ENCODE measurements around the gene POMT2. TPM values are rescaled to one million over a fixed set of nuclear protein-coding genes. Genes with fewer than 3 reads are reported as not detected.
"Not testable (repeated sequence)": the region's sequence is repeated elsewhere in the genome, so short reads cannot be mapped to it uniquely, and the experiment has no call there.

The POMT2 gene
- total and polyA plus RNA-seq, 2 donors (not counting 1 experiment from before 2014, with no cell fraction given) = 9.6 to 11.0 TPM

DNA sequence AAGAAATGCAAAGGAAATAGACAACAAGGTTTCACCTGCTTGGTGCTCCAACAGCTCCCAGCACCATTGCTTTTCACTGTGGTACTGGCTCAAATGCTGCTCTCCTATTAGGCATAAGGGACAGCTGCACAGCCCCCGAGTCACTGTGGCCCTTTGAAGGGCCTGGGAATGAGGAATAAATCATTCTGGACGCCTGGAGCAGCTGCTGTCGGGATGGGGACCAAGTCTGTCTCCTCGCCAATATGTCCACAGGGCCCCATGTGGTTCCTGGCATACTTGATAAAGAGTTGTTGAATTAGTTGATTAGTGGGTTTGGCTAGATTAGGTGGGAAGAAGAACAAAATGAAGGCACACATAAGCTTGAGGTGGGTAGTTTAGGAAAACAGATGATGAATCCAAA is 36.6 kb downstream of the POMT2 start:
- Histone ChIP-seq H3K79me2 (ENCODE audit: control insufficient read depth, insufficient read depth, low read length) (no peaks in the 10 kb centered on the region), H3K36me3 (ENCODE audit: control insufficient read depth, insufficient read depth, low read length) (peaks cover 4% of the 10 kb centered on the region), H3K4me1 (ENCODE audit: control insufficient read depth, extremely low read depth, insufficient read depth, low read length) (no peaks in the 10 kb centered on the region), H3K4me3 (replicated peaks in 1 of 4; ENCODE audit: control extremely low read depth in 1 of 4, insufficient read depth in 1 of 4, low read depth in 3 of 4, low read length in 4 of 4) (no peak overlapping the region), H3K9me3 (ENCODE audit: control insufficient read depth, insufficient read depth, low read depth, low read length) (no peaks in the 10 kb centered on the region), H3K27ac (ENCODE audit: insufficient read depth, low read length) (no peak overlapping the region), H2AFZ (ENCODE audit: low read length) (no peak overlapping the region), H3K27me3 (ENCODE audit: control insufficient read depth, insufficient read depth, low read length) (no peaks in the 10 kb centered on the region), H3K4me2 (ENCODE audit: extremely low read depth, insufficient read depth, low read length) (no peak overlapping the region), H3K9ac (ENCODE audit: insufficient read depth, low read length) (no peak overlapping the region), H4K20me1 (ENCODE audit: control insufficient read depth, extremely low read depth, insufficient read depth, low read length) (no peaks in the 10 kb centered on the region)
- DNase-seq (ENCODE audit: low read depth in 2 of 2) = no peak
- no peak for TF ChIP-seq EZH2 (IDR thresholded peaks at IDR 0.05; ENCODE audit: low read length, missing control alignments)
- TF ChIP-seq, protein P1, sequence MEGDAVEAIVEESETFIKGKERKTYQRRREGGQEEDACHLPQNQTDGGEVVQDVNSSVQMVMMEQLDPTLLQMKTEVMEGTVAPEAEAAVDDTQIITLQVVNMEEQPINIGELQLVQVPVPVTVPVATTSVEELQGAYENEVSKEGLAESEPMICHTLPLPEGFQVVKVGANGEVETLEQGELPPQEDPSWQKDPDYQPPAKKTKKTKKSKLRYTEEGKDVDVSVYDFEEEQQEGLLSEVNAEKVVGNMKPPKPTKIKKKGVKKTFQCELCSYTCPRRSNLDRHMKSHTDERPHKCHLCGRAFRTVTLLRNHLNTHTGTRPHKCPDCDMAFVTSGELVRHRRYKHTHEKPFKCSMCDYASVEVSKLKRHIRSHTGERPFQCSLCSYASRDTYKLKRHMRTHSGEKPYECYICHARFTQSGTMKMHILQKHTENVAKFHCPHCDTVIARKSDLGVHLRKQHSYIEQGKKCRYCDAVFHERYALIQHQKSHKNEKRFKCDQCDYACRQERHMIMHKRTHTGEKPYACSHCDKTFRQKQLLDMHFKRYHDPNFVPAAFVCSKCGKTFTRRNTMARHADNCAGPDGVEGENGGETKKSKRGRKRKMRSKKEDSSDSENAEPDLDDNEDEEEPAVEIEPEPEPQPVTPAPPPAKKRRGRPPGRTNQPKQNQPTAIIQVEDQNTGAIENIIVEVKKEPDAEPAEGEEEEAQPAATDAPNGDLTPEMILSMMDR (conservative IDR thresholded peaks at IDR 0.05 in 1 of 2, IDR thresholded peaks at IDR 0.05 in 1 of 2; ENCODE audit: low read depth in 1 of 2, low read length in 2 of 2) = no peak

DNA sequence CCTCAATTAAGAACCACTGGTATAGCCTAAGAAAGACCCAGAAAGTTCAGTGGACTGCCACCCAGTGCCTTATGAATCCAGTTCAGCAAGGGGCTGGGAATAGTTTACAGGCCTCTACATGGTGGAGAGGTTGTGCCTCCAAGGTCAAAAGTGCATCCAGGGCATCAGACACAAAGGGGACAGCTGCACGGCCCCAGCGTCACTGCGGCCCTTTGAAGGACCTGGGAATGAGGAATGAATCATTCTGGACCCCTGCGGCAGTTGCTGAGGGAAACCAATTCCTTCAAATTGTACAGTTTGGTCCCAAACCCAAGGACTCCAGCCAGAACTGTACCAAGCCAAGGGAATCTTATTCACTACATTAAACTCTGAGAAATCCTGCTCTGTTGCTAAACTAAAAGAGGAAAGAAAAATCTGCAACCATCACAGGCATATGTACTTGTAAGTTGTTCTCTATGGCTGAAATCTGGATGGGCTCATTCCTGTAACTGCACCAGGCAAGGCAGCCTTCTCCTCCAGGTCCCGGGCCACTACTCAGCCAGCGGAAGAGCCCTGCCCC is 38.8 kb downstream of the POMT2 start:
- H3K9me3 ChIP-seq (ENCODE audit: control insufficient read depth, insufficient read depth, low read depth, low read length) = no peaks in the 10 kb centered on the region
- no peak overlapping the region for H3K4me3 ChIP-seq (replicated peaks in 1 of 4; ENCODE audit: control extremely low read depth in 1 of 4, insufficient read depth in 1 of 4, low read depth in 3 of 4, low read length in 4 of 4)
- DNase-seq (ENCODE audit: low read depth in 2 of 2) = no peak
- H3K4me2 ChIP-seq (ENCODE audit: extremely low read depth, insufficient read depth, low read length) = no peak overlapping the region
- no peak overlapping the region for H3K27ac ChIP-seq (ENCODE audit: insufficient read depth, low read length)
- no peaks in the 10 kb centered on the region for H3K27me3 ChIP-seq (ENCODE audit: control insufficient read depth, insufficient read depth, low read length)
- no peak overlapping the region for H2AFZ ChIP-seq (ENCODE audit: low read length)
- no peak for TF ChIP-seq EZH2 (IDR thresholded peaks at IDR 0.05; ENCODE audit: low read length, missing control alignments)
- TF ChIP-seq, protein P1 (conservative IDR thresholded peaks at IDR 0.05 in 1 of 2, IDR thresholded peaks at IDR 0.05 in 1 of 2; ENCODE audit: low read depth in 1 of 2, low read length in 2 of 2) = no peak
- no peak overlapping the region for H3K9ac ChIP-seq (ENCODE audit: insufficient read depth, low read length)
- H3K79me2 ChIP-seq (ENCODE audit: control insufficient read depth, insufficient read depth, low read length) = no peaks in the 10 kb centered on the region
- H3K36me3 ChIP-seq (ENCODE audit: control insufficient read depth, insufficient read depth, low read length) = peaks cover 8% of the 10 kb centered on the region
- H4K20me1 ChIP-seq (ENCODE audit: control insufficient read depth, extremely low read depth, insufficient read depth, low read length) = no peaks in the 10 kb centered on the region
- no peaks in the 10 kb centered on the region for H3K4me1 ChIP-seq (ENCODE audit: control insufficient read depth, extremely low read depth, insufficient read depth, low read length)

DNA sequence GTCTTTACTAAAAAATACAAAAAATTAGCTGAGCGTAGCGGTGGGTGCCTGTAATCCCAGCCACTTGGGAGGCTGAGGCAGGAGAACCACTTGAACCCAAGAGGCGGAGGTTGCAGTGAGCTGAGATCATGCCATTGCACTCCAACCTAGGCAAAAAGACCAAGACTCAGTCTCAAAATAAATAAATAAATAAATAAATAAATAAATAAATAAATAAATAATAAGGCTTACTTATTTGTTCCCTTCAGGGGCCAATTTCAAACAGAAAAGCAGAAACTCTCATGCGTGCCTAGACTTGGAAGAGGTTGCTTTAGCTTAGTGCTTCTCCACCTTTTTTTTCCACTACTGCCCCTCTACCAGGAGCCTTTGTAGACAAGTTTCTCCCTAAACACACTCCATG is 39.8 kb downstream of the POMT2 start:
- not testable (repeated sequence) for H3K9ac ChIP-seq (ENCODE audit: insufficient read depth, low read length); H3K79me2 ChIP-seq (ENCODE audit: control insufficient read depth, insufficient read depth, low read length)

More for the DNA sequence above, 39.8 kb downstream of the POMT2 start:
- not testable (repeated sequence) for H3K4me2 ChIP-seq (ENCODE audit: extremely low read depth, insufficient read depth, low read length); DNase-seq (ENCODE audit: low read depth in 2 of 2); H4K20me1 ChIP-seq (ENCODE audit: control insufficient read depth, extremely low read depth, insufficient read depth, low read length); H3K27me3 ChIP-seq (ENCODE audit: control insufficient read depth, insufficient read depth, low read length); H3K4me1 ChIP-seq (ENCODE audit: control insufficient read depth, extremely low read depth, insufficient read depth, low read length); H3K36me3 ChIP-seq (ENCODE audit: control insufficient read depth, insufficient read depth, low read length); H3K27ac ChIP-seq (ENCODE audit: insufficient read depth, low read length); H3K4me3 ChIP-seq (replicated peaks in 1 of 4; ENCODE audit: control extremely low read depth in 1 of 4, insufficient read depth in 1 of 4, low read depth in 3 of 4, low read length in 4 of 4); H3K9me3 ChIP-seq (ENCODE audit: control insufficient read depth, insufficient read depth, low read depth, low read length); H2AFZ ChIP-seq (ENCODE audit: low read length)
